Suprapubic skin (tissue), 4 donors: Measurements from ENCODE around the gene SLC2A13. TPM values are rescaled to one million over a fixed set of nuclear protein-coding genes. Genes with fewer than 3 reads are reported as not detected.
"Not testable (repeated sequence)": the region's sequence is repeated elsewhere in the genome, so short reads cannot be mapped to it uniquely, and the experiment has no call there.

Source experiments
- DNase-seq, 2 donors: peaks; one replicate each; pipeline ENCODE4 v3.0.0-alpha.2; 2019; ENCODE audit warnings: low spot score in 2 of 2
- H3K27ac ChIP-seq: fragments of 200-600 bp; sonication (generic); one replicate; pipeline ENCODE4 v1.5.1; 2019
- H3K27me3 ChIP-seq: fragments of 200-600 bp; sonication (generic); one replicate; pipeline ENCODE4 v1.5.1; 2019
- H3K36me3 ChIP-seq: fragments of 200-600 bp; sonication (generic); one replicate; pipeline ENCODE4 v1.5.1; 2019
- H3K4me1 ChIP-seq: fragments of 200-600 bp; sonication (generic); one replicate; pipeline ENCODE4 v1.5.1; 2019
- H3K4me3 ChIP-seq: fragments of 200-600 bp; sonication (generic); one replicate; pipeline ENCODE4 v1.5.1; 2019; ENCODE audit warnings: mild to moderate bottlenecking
- H3K9me3 ChIP-seq: fragments of 200-600 bp; sonication (generic); one replicate; pipeline ENCODE4 v1.5.1; 2019
- EP300 ChIP-seq: sonication (generic); formaldehyde crosslinking; IDR thresholded peaks from one replicate; pipeline ENCODE4 v1.6.1; 2017; ENCODE audit warnings: antibody characterized with exemption
- POLR2A ChIP-seq, 2 donors: fragments of 450-650 bp; IDR thresholded peaks; one replicate each; pipeline ENCODE4 v1.6.1; 2017; ENCODE audit warnings: antibody characterized with exemption in 2 of 2, mild to moderate bottlenecking in 2 of 2, moderate library complexity in 2 of 2
- POLR2AphosphoS5 ChIP-seq, 3 donors: sonication (generic); formaldehyde crosslinking; IDR thresholded peaks; one replicate each; pipeline ENCODE4 v1.6.1; 2017; ENCODE audit warnings: antibody characterized with exemption in 3 of 3
- WGBS: methylation state at CpG from one replicate; pipeline ENCODE4 v1.1.5; 2018; 5-methylcytosine and 5-hydroxymethylcytosine counted together
- total RNA-seq, 4 donors: library from RNA; depleted of rRNA; stranded (reverse); fragments of >200 nt; gene quantifications; one replicate each; pipeline ENCODE4 v1.1.0, GENCODE V29; 2016
- TF ChIP-seq, protein P1 (sequence below), 2 donors: fragments of 200-600 bp in 1 of 2; fragments of 450-650 bp in 1 of 2; sonication (generic) in 1 of 2; IDR thresholded peaks; one replicate each; pipeline ENCODE4 v1.5.1; 2016 to 2019; ENCODE audit warnings: antibody characterized with exemption in 2 of 2, mild to moderate bottlenecking in 1 of 2, moderate library complexity in 1 of 2

SLC2A13 gene
- total RNA-seq, 4 donors from 2014 or later: 10.4 to 14.1 (median 13.4) TPM

DNA sequence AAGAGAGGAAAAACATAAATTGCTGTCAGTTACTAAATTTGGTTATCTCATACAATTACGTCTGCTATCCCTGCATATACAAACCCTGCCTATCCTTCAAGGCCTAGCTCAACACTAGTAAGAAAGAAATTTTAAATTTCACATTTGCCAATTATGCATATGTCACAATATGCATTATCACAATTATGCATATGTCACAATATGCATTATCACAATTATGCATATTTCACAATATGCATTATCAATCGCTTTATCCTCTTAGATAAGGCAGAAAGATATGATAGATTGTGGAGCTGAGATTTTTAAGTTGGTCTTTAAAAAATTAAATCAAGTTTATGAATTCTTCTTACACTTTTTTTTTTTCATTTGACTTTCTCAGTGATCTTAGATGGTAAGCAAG lies 291.3 kb downstream of the SLC2A13 start:
- H3K9me3 ChIP-seq: no peaks in the 10 kb centered on the region
- no peak for DNase-seq
- H3K4me1 ChIP-seq: no peaks in the 10 kb centered on the region
- H3K36me3 ChIP-seq: no peaks in the 10 kb centered on the region
- no peaks in the 10 kb centered on the region for H3K27me3 ChIP-seq
- WGBS: 59% methylated on average over 2 of the region's 2 CpGs
- TF ChIP-seq, protein P1, sequence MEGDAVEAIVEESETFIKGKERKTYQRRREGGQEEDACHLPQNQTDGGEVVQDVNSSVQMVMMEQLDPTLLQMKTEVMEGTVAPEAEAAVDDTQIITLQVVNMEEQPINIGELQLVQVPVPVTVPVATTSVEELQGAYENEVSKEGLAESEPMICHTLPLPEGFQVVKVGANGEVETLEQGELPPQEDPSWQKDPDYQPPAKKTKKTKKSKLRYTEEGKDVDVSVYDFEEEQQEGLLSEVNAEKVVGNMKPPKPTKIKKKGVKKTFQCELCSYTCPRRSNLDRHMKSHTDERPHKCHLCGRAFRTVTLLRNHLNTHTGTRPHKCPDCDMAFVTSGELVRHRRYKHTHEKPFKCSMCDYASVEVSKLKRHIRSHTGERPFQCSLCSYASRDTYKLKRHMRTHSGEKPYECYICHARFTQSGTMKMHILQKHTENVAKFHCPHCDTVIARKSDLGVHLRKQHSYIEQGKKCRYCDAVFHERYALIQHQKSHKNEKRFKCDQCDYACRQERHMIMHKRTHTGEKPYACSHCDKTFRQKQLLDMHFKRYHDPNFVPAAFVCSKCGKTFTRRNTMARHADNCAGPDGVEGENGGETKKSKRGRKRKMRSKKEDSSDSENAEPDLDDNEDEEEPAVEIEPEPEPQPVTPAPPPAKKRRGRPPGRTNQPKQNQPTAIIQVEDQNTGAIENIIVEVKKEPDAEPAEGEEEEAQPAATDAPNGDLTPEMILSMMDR (IDR thresholded peaks at IDR 0.05): no peak
- no peak for TF ChIP-seq POLR2AphosphoS5 (IDR thresholded peaks at IDR 0.05)
- TF ChIP-seq EP300: no peak
- TF ChIP-seq POLR2A (IDR thresholded peaks at IDR 0.05): no peak
- no peak overlapping the region for H3K27ac ChIP-seq
- H3K4me3 ChIP-seq: no peak overlapping the region

DNA sequence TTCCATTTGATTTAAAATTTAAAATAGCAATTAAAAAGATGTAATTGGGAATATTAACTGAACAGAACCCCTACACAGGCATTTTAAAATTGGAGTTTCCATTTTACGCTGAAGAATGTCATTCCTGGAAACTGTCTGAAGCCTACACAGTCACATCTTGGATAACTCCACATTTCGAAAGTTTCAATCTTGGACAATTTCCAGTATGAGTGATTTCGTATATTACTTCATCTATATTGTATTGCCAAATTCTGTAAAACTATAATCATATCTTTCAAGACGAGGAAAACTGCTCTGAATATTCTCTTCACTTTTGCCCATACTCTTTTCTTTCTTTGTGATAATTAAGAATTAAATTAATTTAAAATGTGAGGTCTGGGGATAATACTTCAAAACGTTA lies 292.1 kb downstream of the SLC2A13 start:
- Histone ChIP-seq H3K4me1 (no peaks in the 10 kb centered on the region), H3K27me3 (no peaks in the 10 kb centered on the region), H3K4me3 (no peak overlapping the region), H3K36me3 (no peaks in the 10 kb centered on the region), H3K27ac (no peak overlapping the region), H3K9me3 (no peaks in the 10 kb centered on the region)
- DNase-seq: no peak
- WGBS: 45% methylated on average over 5 of the region's 5 CpGs
- no peak for TF ChIP-seq POLR2A (IDR thresholded peaks at IDR 0.05)
- TF ChIP-seq EP300: no peak
- TF ChIP-seq POLR2AphosphoS5 (IDR thresholded peaks at IDR 0.05): no peak
- TF ChIP-seq, protein P1 (IDR thresholded peaks at IDR 0.05): no peak

DNA sequence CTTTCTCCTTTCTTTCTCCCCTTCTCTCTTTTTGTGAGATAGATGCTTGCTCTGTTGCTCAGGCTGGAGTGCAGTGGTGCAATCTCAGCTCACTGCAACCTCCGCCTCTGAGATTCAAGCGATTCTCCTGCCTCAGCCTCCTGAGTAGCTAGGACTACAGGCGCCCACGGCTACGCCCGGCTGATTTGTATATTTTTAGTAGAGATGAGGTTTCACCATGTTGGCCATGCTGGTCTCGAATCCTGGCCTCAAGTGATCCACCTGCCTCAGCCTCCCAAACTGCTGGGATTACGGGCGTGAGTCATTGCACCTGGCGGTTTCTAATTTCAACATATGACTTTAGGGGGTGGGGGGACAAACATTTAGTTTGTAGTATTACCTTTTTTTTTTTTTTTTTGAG lies 293.4 kb downstream of the SLC2A13 start:
- not testable (repeated sequence) for H3K27ac ChIP-seq, DNase-seq

DNA sequence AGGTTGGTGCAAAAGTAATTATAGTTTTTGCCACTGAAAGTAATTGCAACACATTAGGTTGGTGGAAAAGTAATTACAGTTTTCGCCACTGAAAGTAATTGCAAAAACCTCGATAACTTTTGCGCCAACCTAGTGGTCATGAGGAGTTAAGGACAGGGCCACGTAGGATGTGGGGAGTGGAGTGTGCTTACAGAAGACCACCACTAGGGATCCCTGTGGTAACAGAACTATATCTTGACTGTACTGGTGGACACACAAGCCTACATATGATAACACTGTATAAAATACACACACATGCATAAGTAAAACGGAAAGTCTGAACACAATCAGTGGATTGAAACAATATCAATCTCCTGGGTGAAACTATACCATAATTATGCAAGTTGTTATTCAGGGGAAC lies 298.8 kb downstream of the SLC2A13 start:
- DNase-seq: no peak
- Histone ChIP-seq H3K9me3 (no peaks in the 10 kb centered on the region), H3K27ac (no peak overlapping the region), H3K4me3 (no peak overlapping the region), H3K36me3 (no peaks in the 10 kb centered on the region), H3K27me3 (no peaks in the 10 kb centered on the region), H3K4me1 (no peaks in the 10 kb centered on the region)
- WGBS: 65% methylated on average over 5 of the region's 5 CpGs
- TF ChIP-seq, protein P1 (IDR thresholded peaks at IDR 0.05): peak in 1 of 2 donors; percentile 8
- no peak for TF ChIP-seq POLR2A (IDR thresholded peaks at IDR 0.05)

More for the DNA sequence above, 293.4 kb downstream of the SLC2A13 start:
- not testable (repeated sequence) for H3K4me3 ChIP-seq, H3K4me1 ChIP-seq, H3K36me3 ChIP-seq, H3K9me3 ChIP-seq, H3K27me3 ChIP-seq
- WGBS: 97% methylated on average over 10 of the region's 10 CpGs

DNA sequence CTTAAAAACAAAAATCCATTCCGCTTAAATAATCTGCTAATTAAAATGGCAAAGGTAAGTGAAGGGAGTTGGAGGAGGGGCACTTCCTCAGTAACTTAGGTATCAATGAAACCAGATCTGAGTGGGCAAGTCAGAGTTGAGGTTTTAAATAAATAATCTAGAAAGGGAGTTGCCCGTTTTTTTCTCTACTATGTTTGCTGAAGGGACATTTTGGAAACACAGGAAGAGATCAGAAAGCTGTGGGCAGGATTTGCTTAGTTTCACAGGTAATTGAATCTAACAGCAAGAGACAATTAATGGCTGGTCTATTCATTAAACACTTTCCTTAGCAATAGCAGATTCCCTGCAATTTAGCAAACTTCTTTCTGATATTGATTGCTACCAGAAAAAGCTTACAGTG lies 300.2 kb downstream of the SLC2A13 start:
- H3K27ac ChIP-seq: no peak overlapping the region
- TF ChIP-seq, protein P1 (IDR thresholded peaks at IDR 0.05): no peak
- TF ChIP-seq POLR2AphosphoS5 (IDR thresholded peaks at IDR 0.05): no peak
- DNase-seq: no peak
- no peaks in the 10 kb centered on the region for H3K9me3 ChIP-seq
- no peaks in the 10 kb centered on the region for H3K4me1 ChIP-seq
- WGBS: 77% methylated on average over 2 of the region's 2 CpGs
- no peak overlapping the region for H3K4me3 ChIP-seq
- no peaks in the 10 kb centered on the region for H3K27me3 ChIP-seq
- no peaks in the 10 kb centered on the region for H3K36me3 ChIP-seq

- no peaks in the 10 kb centered on the region for H3K4me1 ChIP-seq
- WGBS: 70% methylated on average over 4 of the region's 4 CpGs
- no peaks in the 10 kb centered on the region for H3K36me3 ChIP-seq
- TF ChIP-seq POLR2AphosphoS5 (IDR thresholded peaks at IDR 0.05): no peak
- no peak for TF ChIP-seq POLR2A (IDR thresholded peaks at IDR 0.05)
- TF ChIP-seq, protein P1 (IDR thresholded peaks at IDR 0.05): no peak
- TF ChIP-seq EP300: no peak
- no peak overlapping the region for H3K27ac ChIP-seq
- H3K27me3 ChIP-seq: no peaks in the 10 kb centered on the region
- no peak overlapping the region for H3K4me3 ChIP-seq
- DNase-seq: no peak
- H3K9me3 ChIP-seq: no peaks in the 10 kb centered on the region
Measured at GRCh38 chr12:39804898-39805297, 301.0 kb downstream of the SLC2A13 start.
